HUES48 (cell line): ENCODE measurements around the gene TARS3.
"Not testable (repeated sequence)": the region's sequence is repeated elsewhere in the genome, so short reads cannot be mapped to it uniquely, and the experiment has no call there.

Experiments
- H3K27ac ChIP-seq: one replicate; pipeline ENCODE4 v1.7.0; 2013; ENCODE audit warnings: low read depth, low read length, inconsistent platforms
- H3K27me3 ChIP-seq: 2 replicates; pipeline ENCODE4 v1.6.1; 2013; ENCODE audit warnings: mild to moderate bottlenecking, low read length; ENCODE audit not compliant: control insufficient read depth, insufficient read depth
- H3K36me3 ChIP-seq: 2 replicates; pipeline ENCODE4 v1.6.1; 2013; ENCODE audit warnings: low read length; ENCODE audit not compliant: control insufficient read depth, insufficient read depth
- H3K4me1 ChIP-seq: 2 replicates; pipeline ENCODE4 v1.6.1; 2013; ENCODE audit warnings: mild to moderate bottlenecking, low read length; ENCODE audit not compliant: control insufficient read depth, insufficient read depth
- H3K4me3 ChIP-seq: 2 replicates; pipeline ENCODE4 v1.5.1; 2013; ENCODE audit warnings: mild to moderate bottlenecking, low read depth, low read length
- H3K9ac ChIP-seq: 2 replicates; pipeline ENCODE4 v1.6.1; 2013; ENCODE audit warnings: mild to moderate bottlenecking, low read depth, low read length, moderate library complexity
- H3K9me3 ChIP-seq: 2 replicates; pipeline ENCODE4 v1.6.1; 2013; ENCODE audit warnings: low read length; ENCODE audit not compliant: control insufficient read depth, insufficient read depth

The TARS3 gene

GRCh38 chr15:101723874-101724674, at the start of gene TARS3:
TARS3 (minus strand) TSS chr15:101724473; CDS start chr15:101724387, 86 bp downstream.
- H3K9ac ChIP-seq: peak within 1 kb of the TSS; percentile 90
- H3K4me1 ChIP-seq: peaks cover 10% of the 10 kb centered on the region
- H3K4me3 ChIP-seq: peak within 1 kb of the TSS; percentile 91
- H3K9me3 ChIP-seq: no peaks in the 10 kb centered on the region
- H3K36me3 ChIP-seq: peaks cover 27% of the 10 kb centered on the region
- peak within 1 kb of the TSS; percentile 79 for H3K27ac ChIP-seq
- no peaks in the 10 kb centered on the region; the same call in 1 of the 2 replicates for H3K27me3 ChIP-seq

DNA sequence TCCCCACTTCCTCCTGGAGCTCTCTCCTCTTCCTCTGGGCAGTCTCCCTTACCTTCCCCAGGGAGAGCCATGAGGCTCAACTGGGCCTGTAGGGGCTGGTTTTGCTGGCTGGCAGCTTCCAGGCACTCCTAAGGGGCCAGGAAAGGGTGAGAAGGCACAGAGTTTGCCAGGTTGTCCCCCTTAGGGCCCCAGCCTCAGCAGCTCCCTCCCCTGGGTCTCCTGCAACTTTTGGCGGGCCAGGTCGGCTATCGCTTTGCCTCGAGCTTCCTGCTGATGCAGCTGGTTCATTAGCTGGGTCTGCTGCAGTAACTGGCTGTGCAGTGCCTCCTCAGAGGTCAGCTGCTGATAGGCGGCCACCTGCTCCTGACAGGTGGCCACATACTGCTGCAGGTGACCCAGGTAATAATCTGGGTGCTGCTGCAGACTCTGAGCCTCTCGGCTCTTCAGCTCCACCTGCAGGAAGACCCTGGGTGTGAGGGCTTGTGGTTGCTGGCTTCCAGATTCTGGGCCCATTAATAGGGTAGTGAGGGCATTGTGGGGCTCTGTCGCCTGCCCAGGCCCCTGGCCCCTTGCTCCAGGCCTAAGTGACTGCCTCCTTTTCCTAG, 49.3 kb upstream of the TARS3 start:
- no peak overlapping the region for H3K27ac ChIP-seq
- H3K4me3 ChIP-seq: no peak overlapping the region
- no peaks in the 10 kb centered on the region for H3K36me3 ChIP-seq
- no peak overlapping the region for H3K9ac ChIP-seq
- H3K4me1 ChIP-seq: no peaks in the 10 kb centered on the region
- H3K9me3 ChIP-seq: no peaks in the 10 kb centered on the region
- H3K27me3 ChIP-seq: no peaks in the 10 kb centered on the region

GRCh38 chr15:101772921-101773320, 48.6 kb upstream of the TARS3 start:
- no peaks in the 10 kb centered on the region for H3K36me3 ChIP-seq
- no peak overlapping the region for H3K27ac ChIP-seq
- no peaks in the 10 kb centered on the region for H3K4me1 ChIP-seq
- H3K9ac ChIP-seq: no peak overlapping the region
- no peak overlapping the region for H3K4me3 ChIP-seq
- no peaks in the 10 kb centered on the region for H3K27me3 ChIP-seq
- H3K9me3 ChIP-seq: no peaks in the 10 kb centered on the region

DNA sequence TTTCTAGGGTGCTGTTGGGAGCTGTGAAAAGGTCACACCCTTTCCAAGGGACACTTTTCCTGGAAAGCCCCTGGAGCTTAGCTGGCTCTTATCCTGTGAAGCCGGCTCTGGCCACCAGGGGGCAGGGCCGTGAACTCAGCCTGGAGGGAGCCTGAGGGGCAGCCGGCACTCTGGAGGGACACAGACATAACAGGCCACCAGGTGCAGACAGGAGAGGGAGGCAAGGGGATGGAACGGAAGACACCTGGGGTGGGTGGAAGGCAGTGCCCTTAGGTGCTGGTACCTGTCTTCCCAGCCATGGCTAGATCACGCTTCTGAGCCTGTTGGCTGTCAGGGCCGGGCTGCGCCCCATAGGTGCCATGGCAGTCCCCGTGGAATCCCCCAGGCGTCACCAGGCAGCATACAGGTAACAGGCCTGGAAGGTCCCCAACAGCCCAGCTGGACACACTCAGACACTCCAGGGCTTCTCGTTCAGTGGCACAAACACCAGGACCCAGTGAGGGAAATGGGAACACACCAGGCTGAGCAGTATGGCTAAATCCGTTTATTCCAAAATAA, 42.9 kb upstream of the TARS3 start:
- not testable (repeated sequence) for H3K9me3 ChIP-seq, H3K4me3 ChIP-seq, H3K36me3 ChIP-seq

GRCh38 chr15:101765772-101766456, 41.6 kb upstream of the TARS3 start:
- H3K36me3 ChIP-seq: no peaks in the 10 kb centered on the region
- no peak overlapping the region for H3K9ac ChIP-seq
- no peak overlapping the region for H3K4me3 ChIP-seq
- no peak overlapping the region for H3K27ac ChIP-seq
- no peaks in the 10 kb centered on the region for H3K27me3 ChIP-seq
- no peaks in the 10 kb centered on the region for H3K4me1 ChIP-seq
- H3K9me3 ChIP-seq: no peaks in the 10 kb centered on the region

More for the DNA sequence above, 42.9 kb upstream of the TARS3 start:
- not testable (repeated sequence) for H3K27ac ChIP-seq, H3K9ac ChIP-seq, H3K27me3 ChIP-seq, H3K4me1 ChIP-seq

- H3K27ac ChIP-seq, H3K4me3 ChIP-seq, H3K9me3 ChIP-seq, H3K27me3 ChIP-seq, H3K9ac ChIP-seq, H3K4me1 ChIP-seq, H3K36me3 ChIP-seq: not testable (repeated sequence)
Observed at GRCh38 chr15:101765340-101765671, 41.0 kb upstream of the TARS3 start.

DNA sequence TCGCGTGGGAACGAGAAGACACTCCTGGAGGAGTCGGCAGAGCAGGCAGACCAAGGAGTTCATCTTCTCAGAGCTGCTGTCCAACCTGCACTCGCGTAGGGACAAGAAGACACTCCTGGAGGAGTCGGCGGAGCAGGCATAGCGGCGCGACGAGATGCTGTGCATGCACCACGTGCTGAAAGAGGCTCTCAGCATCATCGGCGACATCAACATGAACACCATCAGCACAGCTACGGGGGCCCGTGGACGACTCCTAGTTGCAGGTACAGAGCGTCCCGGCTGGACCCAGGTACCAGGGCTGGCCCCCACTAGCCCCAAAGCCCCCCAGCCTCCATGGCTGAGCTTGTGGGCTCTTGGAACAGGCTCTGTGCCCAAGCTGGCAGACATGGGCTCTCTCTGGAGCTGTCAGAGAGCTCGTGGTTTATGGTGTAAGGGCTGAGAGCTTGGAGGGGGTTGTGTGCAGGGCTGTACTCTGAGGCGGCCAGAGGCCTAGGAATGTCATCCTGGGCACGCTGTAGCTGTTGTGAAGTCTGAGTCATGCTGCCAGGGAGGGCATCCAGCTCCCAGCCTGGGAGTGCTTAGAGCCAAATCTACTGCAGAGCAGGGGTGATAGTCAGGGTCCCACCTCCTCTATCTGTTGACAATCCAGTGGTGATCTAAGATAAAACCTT, 40.5 kb upstream of the TARS3 start:
- not testable (repeated sequence) for H3K36me3 ChIP-seq, H3K27ac ChIP-seq, H3K9me3 ChIP-seq, H3K27me3 ChIP-seq, H3K4me3 ChIP-seq, H3K9ac ChIP-seq, H3K4me1 ChIP-seq

GRCh38 chr15:101746716-101747082, 22.4 kb upstream of the TARS3 start:
- not testable (repeated sequence) for H3K36me3 ChIP-seq, H3K4me3 ChIP-seq, H3K9me3 ChIP-seq, H3K4me1 ChIP-seq, H3K27ac ChIP-seq, H3K27me3 ChIP-seq, H3K9ac ChIP-seq

GRCh38 chr15:101734837-101735236, 10.6 kb upstream of the TARS3 start:
- H3K27me3 ChIP-seq, H3K4me1 ChIP-seq, H3K9ac ChIP-seq, H3K36me3 ChIP-seq, H3K4me3 ChIP-seq, H3K27ac ChIP-seq, H3K9me3 ChIP-seq: not testable (repeated sequence)

DNA sequence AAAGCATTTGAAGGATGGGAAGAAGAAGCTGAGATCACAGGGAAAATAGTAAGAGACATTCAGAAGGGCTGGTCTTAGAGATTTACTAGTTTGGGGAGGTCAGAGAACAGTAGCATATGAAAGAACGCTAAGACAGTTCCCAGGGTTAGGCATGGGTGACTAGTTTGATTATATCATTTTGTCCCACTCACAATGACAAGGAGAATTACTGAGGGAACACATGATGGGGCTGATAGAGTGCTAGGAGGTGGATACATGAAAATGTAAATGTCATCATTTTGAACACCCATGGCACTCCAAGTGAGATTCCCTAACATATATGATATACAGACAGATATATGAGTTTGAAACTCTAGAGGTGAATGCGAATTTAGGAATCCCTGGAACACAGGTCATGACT, 9.3 kb upstream of the TARS3 start:
- no peaks in the 10 kb centered on the region for H3K36me3 ChIP-seq
- no peak overlapping the region for H3K4me3 ChIP-seq
- H3K4me1 ChIP-seq: no peaks in the 10 kb centered on the region
- H3K9me3 ChIP-seq: no peaks in the 10 kb centered on the region
- no peak overlapping the region for H3K27ac ChIP-seq
- no peaks in the 10 kb centered on the region for H3K27me3 ChIP-seq
- H3K9ac ChIP-seq: no peak overlapping the region

DNA sequence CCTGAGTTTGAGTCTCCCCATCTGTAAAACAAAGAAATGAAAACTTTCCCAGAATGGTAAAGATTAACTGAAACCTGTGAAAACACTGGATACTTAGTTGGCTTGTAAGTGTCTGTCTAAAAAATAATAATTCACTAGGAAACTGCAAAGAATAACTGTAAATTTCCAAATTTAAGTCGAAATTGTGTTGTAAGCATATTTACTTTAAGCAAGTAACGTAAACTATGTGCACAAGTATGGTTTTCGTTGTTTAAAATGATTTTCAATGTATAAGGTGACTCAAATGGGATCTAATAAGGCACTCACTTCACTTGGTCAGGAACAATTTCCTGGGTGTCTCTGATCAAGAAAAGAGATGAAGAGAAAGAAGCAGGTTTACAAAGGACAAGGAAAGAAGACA, 8.5 kb upstream of the TARS3 start:
- H3K9me3 ChIP-seq: no peaks in the 10 kb centered on the region
- H3K27me3 ChIP-seq: no peaks in the 10 kb centered on the region

More for the DNA sequence above, 8.5 kb upstream of the TARS3 start:
- H3K27ac ChIP-seq: no peak overlapping the region
- H3K36me3 ChIP-seq: no peaks in the 10 kb centered on the region
- H3K9ac ChIP-seq: no peak overlapping the region
- no peaks in the 10 kb centered on the region for H3K4me1 ChIP-seq
- H3K4me3 ChIP-seq: no peak overlapping the region
